Fibroblast of upper back skin (primary cell): ENCODE measurements around the gene IL12RB2.

Source experiments
- DNase-seq: peaks from one replicate; pipeline ENCODE4 v3.0.0-alpha.2; 2013

IL12RB2 gene

GRCh38 chr1:67313934-67314671, 6.4 kb downstream of the IL12RB2 start:
- DNase-seq: no peak

GRCh38 chr1:67314696-67315095, 7.0 kb downstream of the IL12RB2 start:
- no peak for DNase-seq

GRCh38 chr1:67316180-67316902, 8.7 kb downstream of the IL12RB2 start:
- no peak for DNase-seq

GRCh38 chr1:67316918-67317317, 9.2 kb downstream of the IL12RB2 start:
- DNase-seq: no peak

GRCh38 chr1:67317803-67318202, 10.1 kb downstream of the IL12RB2 start:
- no peak for DNase-seq

GRCh38 chr1:67322442-67322841, 14.8 kb downstream of the IL12RB2 start:
- DNase-seq: no peak

- DNase-seq: no peak
Observed at GRCh38 chr1:67323087-67323486, 15.4 kb downstream of the IL12RB2 start.

GRCh38 chr1:67324068-67324467, 16.4 kb downstream of the IL12RB2 start:
- no peak for DNase-seq

GRCh38 chr1:67327864-67328466, 20.3 kb downstream of the IL12RB2 start:
- DNase-seq: no peak

GRCh38 chr1:67332653-67333529, 25.2 kb downstream of the IL12RB2 start:
- no peak for DNase-seq

- no peak for DNase-seq
Observed at GRCh38 chr1:67333603-67334002, 25.9 kb downstream of the IL12RB2 start.

GRCh38 chr1:67335411-67335810, 27.7 kb downstream of the IL12RB2 start:
- no peak for DNase-seq

- no peak for DNase-seq
Observed at GRCh38 chr1:67336157-67336556, 28.5 kb downstream of the IL12RB2 start.

- DNase-seq: peak; percentile 14
Observed at GRCh38 chr1:67336783-67337182, 29.1 kb downstream of the IL12RB2 start.

GRCh38 chr1:67338642-67339041, 31.0 kb downstream of the IL12RB2 start:
- DNase-seq: peak; percentile 33

GRCh38 chr1:67339623-67340343, 32.1 kb downstream of the IL12RB2 start:
- peak; percentile 74 for DNase-seq

- DNase-seq: no peak
Observed at GRCh38 chr1:67342076-67342890, 34.6 kb downstream of the IL12RB2 start.

- no peak for DNase-seq
Observed at GRCh38 chr1:67345556-67345955, 37.9 kb downstream of the IL12RB2 start.

- DNase-seq: no peak
Observed at GRCh38 chr1:67346982-67347381, 39.3 kb downstream of the IL12RB2 start.

GRCh38 chr1:67347688-67348472, 40.2 kb downstream of the IL12RB2 start:
- DNase-seq: peak; percentile 65
